ENCODE measurements around the gene WNK2.
"Not testable (repeated sequence)": the region's sequence is repeated elsewhere in the genome, so short reads cannot be mapped to it uniquely, and the experiment has no call there.

WNK2 gene

DNA sequence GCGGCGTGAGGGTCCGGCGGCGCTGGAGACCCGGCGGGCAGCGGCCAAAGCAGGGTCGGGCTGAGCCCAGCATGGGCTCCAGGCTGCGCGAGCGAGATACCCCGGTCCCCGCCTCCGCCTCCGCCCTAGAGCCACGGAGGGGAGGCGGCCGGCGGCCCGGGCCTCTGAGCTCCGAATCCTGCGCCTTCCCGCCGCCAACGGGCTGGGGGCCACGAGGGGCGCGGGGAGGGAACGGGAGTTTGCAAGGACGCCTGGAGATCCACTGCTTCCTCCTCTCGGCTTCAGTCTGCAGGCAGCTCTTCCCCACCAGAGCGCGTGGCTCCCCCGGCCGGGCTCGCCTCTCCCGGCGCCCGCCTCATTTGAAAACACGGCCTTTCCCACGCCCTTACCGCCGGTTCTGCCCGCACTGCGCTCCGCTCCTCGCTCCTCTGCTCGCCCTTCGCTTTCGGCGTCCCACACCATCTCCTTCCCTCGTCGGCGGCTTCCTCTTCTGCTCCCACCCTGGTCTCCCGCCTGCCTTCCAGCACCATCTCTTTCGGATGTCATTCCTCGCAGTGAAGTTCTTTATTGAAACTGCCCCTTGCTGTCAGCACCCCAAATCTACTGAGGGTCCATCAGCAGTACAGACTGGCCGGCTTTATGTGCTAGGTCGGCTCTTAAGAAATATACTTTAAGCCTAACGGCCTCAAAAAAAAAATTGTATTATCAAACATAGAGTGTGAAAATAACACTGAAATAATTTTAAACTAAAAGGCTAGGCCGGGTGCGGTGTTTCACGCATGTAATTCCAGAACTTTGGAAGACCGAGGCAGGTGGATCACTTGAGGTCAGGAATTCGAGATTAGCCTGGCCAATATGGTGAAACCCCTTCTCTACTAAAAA is 162.5 kb downstream of the WNK2 start:
- no peak for DNase-seq (ENCODE audit: low read depth)
- no peak for TF ChIP-seq CTCF (conservative IDR thresholded peaks at IDR 0.05; ENCODE audit: low read depth, low read length)
- peak overlapping the region; percentile 41 for H3K4me3 ChIP-seq (ENCODE audit: low read length)

DNA sequence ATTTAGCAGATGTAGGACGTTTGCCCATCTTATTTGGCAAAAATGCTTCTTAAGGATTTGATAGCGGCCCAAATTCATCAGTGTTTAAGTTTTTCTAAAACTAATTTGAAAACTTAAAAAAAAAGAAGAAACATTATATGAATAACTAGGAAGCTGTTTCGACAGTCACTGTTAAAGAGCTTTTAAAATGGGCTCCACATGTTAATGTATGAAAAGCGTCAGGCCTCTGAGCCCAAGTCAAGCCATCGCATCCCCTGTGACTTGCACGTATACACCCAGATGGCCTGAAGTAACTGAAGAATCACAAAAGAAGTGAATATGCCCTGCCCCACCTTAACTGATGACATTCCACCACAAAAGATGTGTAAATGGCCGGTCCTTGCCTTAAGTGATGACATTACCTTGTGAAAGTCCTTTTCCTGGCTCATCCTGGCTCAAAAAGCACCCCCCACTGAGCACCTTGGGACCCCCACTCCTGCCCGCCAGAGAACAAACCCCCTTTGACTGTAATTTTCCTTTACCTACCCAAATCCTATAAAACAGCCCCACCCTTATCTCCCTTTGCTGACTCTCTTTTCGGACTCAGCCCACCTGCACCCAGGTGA is 163.5 kb downstream of the WNK2 start:
- H3K4me3 ChIP-seq (ENCODE audit: low read length); DNase-seq (ENCODE audit: low read depth): not testable (repeated sequence)

GRCh38 chr9:93353413-93354310 is 169.7 kb downstream of the WNK2 start:
- not testable (repeated sequence) for H3K4me3 ChIP-seq (ENCODE audit: low read length)

DNA sequence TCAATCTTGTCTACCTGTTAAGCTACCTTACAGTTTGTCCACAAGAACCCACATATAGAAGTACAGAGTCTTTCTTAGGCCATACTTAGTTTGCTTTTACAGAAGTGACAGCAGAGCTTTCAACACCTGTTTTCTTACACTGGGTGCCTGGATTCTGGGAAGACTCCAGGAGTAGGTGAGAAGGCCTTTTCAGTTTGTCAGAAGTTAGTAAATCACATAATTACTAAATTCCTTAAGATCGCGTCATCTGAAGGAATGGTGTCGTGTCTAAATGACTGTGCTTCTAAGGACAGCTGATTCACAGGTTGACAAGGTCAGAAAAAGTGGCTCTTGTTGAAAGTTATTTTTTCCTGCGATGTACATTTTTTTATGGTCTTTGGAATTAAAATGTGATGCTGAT is 170.5 kb downstream of the WNK2 start:
- TF ChIP-seq CTCF (conservative IDR thresholded peaks at IDR 0.05; ENCODE audit: low read depth, low read length): no peak
- DNase-seq (ENCODE audit: low read depth): peak; percentile 26
- H3K4me3 ChIP-seq (ENCODE audit: low read length): no peak overlapping the region

More at GRCh38 chr9:93353413-93354310, 169.7 kb downstream of the WNK2 start:
- DNase-seq (ENCODE audit: low read depth): not testable (repeated sequence)

DNA sequence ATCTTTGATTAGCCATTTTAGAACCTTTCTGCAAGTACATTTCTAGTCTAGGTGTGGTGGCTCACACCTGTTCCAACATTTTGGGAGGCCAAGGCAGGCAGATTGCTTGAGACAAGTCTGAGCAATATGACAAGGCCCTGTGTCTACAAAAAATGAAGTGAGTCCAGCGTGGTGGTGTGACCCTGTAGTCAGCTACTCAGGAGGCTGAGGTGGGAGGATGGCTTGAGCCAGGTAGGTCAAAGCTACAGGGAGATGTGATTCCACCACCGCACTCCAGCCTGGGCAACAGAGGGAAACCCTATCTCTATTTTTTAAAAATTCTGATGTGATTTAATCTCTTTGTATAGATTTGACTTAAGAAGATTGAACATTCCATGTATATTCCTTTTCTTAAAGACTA is 171.9 kb downstream of the WNK2 start:
- no peak for TF ChIP-seq CTCF (conservative IDR thresholded peaks at IDR 0.05; ENCODE audit: low read depth, low read length)
- H3K4me3 ChIP-seq (ENCODE audit: low read length): no peak overlapping the region
- no peak for DNase-seq (ENCODE audit: low read depth)

- TF ChIP-seq CTCF (conservative IDR thresholded peaks at IDR 0.05; ENCODE audit: low read depth, low read length): no peak
- no peak overlapping the region for H3K4me3 ChIP-seq (ENCODE audit: low read length)
- DNase-seq (ENCODE audit: low read depth): no peak
Measured at GRCh38 chr9:93357649-93358048, 173.7 kb downstream of the WNK2 start.

GRCh38 chr9:93359907-93360306 is 176.0 kb downstream of the WNK2 start:
- DNase-seq (ENCODE audit: low read depth); H3K4me3 ChIP-seq (ENCODE audit: low read length): not testable (repeated sequence)

- no peak for TF ChIP-seq CTCF (conservative IDR thresholded peaks at IDR 0.05; ENCODE audit: low read depth, low read length)
- DNase-seq (ENCODE audit: low read depth): no peak
- no peak overlapping the region for H3K4me3 ChIP-seq (ENCODE audit: low read length)
Measured at GRCh38 chr9:93361995-93362394, 178.1 kb downstream of the WNK2 start.

Measured in retinal pigment epithelial cell (primary cell).